Measurements from ENCODE around the gene TAF6.

TAF6 gene

DNA sequence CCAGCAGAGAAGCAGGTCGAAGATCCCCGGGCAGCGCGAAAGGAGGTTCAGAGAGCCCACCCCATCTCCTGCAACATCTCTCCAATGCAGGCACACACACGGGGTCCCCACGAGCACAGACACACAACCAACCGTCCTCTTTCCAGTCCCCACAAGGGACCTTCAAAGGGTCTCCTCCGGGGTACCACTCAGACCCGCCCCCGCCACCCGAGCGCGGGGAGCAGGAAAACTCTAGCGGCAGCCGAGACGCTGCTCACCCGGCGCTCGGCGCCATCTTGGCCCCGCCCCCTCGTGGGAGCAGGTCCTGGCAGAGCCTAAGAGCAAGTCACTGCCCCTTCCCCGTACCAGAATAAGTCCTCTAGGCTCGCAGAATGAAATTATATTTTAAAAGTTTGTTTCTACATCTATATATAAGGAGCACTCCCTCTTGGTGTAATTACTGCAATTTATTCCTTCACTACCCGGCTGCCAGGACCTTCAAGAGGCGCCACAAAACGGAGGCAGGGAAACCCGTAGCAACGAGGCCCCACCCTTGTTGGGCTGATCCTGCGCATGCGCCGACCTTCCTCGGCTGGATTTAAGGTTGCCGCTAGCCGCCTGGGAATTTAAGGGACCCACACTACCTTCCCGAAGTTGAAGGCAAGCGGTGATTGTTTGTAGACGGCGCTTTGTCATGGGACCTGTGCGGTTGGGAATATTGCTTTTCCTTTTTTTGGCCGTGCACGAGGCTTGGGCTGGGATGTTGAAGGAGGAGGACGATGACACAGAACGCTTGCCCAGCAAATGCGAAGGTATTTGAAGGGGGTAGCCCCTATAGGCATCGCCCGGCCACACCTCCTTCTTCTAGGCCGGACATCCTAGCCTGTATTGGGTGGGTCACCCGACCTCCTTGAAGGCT is at the start of gene TAF6, which contains the start of gene CNPY4:
Gene TAF6 (minus strand): TSS at position 287 of the 898 bp plus-strand sequence. CDS start 5,149 bp downstream, outside the sequence.
Gene CNPY4 (plus strand): TSS at position 563 of the 898 bp plus-strand sequence. CDS start 111 bp downstream, at position 674.
- H3K36me3 ChIP-seq (ENCODE audit: control insufficient read depth in 1 of 2, insufficient read depth in 2 of 2, low read length in 2 of 2): no peaks in the 10 kb centered on the region
- H3K27me3 ChIP-seq (ENCODE audit: control insufficient read depth in 1 of 2, insufficient read depth in 2 of 2, low read length in 2 of 2): no peaks in the 10 kb centered on the region
- H3K9ac ChIP-seq (ENCODE audit: low read depth in 1 of 2, low read length in 2 of 2): peak within 1 kb of the TSS; percentile 45 to 64
- H3K4me3 ChIP-seq (ENCODE audit: low read depth in 1 of 2, low read length in 2 of 2): peak within 1 kb of the TSS; percentile 95 to 98
- H3K4me1 ChIP-seq (ENCODE audit: control insufficient read depth in 1 of 2, insufficient read depth in 2 of 2, low read length in 2 of 2): peaks cover 30 to 31% of the 10 kb centered on the region in 2 donors
- H3K9me3 ChIP-seq (ENCODE audit: control insufficient read depth in 1 of 2, low read length in 2 of 2): no peaks in the 10 kb centered on the region
- peak within 1 kb of the TSS; percentile 41 for H3K27ac ChIP-seq (ENCODE audit: low read depth, low read length)

DNA sequence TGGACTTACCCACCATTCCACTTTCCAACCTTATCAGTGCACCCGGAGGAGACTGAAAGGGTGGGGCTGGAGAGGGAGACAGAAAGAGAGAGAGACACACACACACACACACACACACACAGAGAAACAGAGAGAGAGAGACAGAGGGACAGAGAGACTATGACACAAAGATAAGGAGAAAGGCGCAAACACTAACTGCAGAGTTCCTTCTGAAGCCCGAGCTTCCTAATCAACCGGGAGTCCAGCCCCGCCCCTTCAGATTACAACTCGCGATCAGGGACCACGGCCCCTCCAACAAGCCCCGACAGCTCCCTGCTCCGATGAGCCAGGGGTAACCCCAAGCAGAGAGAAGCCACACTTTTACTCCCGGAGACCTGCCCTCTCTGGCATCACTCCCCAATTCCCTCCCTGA is 48.8 kb upstream of the TAF6 start:
- Histone ChIP-seq H3K36me3 (ENCODE audit: control insufficient read depth in 1 of 2, insufficient read depth in 2 of 2, low read length in 2 of 2) (no peaks in the 10 kb centered on the region), H3K9ac (ENCODE audit: low read depth in 1 of 2, low read length in 2 of 2) (peak overlapping the region; percentile 64), H3K9me3 (ENCODE audit: control insufficient read depth in 1 of 2, low read length in 2 of 2) (no peaks in the 10 kb centered on the region), H3K27ac (ENCODE audit: low read depth, low read length) (no peak overlapping the region), H3K4me3 (ENCODE audit: low read depth in 1 of 2, low read length in 2 of 2) (peak overlapping the region; percentile 77 to 80), H3K4me1 (ENCODE audit: control insufficient read depth in 1 of 2, insufficient read depth in 2 of 2, low read length in 2 of 2) (peaks cover 22 to 34% of the 10 kb centered on the region in 2 donors), H3K27me3 (ENCODE audit: control insufficient read depth in 1 of 2, insufficient read depth in 2 of 2, low read length in 2 of 2) (peaks cover 3 to 13% of the 10 kb centered on the region in 2 donors)

DNA sequence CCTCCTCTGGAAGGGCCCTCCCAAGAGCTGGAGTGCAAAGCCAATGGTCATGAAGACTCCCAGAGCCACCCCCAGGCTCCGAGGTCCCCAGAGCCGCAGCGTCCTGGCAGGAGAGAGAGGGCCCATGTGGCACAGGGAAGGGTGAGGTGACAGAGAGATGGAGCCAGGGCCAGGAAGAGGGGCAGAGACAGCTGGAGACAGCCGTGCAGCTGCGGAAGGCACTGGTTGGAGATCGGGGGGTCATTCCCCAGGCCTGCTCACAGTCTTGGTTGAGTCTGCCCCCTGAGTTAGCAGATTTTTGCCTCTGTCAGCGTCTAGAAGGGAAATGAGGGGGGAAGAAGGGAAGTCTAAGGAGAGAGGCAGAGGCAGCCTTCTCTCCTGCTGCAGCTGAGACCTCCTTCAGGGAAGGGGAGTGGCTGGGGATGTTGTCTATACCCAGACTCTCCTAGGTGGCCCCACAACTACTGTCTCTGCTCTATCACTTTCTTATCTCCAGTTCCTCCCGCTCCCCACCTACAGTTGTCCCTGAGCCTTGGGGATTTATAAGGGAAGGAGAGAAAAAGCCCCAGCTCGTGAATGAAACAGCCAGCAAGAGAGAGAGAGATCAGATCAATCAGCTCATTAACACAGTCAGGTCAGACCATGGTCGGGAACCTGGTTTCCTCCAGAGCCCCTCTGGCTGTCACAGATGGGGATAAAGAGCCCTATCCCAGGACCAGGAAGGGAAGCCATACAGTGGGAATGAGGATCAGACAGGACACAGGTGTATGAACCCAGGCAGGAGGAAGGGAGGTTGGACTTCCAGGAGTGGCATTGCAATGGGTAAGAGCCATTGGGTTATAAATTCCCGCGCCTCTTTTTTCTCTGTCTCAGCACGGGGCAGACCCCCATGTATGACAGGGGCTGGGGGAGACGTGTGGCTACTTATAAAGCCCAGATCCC is 48.1 kb upstream of the TAF6 start:
- H3K4me3 ChIP-seq (ENCODE audit: low read depth in 1 of 2, low read length in 2 of 2): peak overlapping the region; percentile 77 to 80
- no peaks in the 10 kb centered on the region for H3K9me3 ChIP-seq (ENCODE audit: control insufficient read depth in 1 of 2, low read length in 2 of 2)
- H3K27me3 ChIP-seq (ENCODE audit: control insufficient read depth in 1 of 2, insufficient read depth in 2 of 2, low read length in 2 of 2): peaks cover 3 to 13% of the 10 kb centered on the region in 2 donors
- H3K9ac ChIP-seq (ENCODE audit: low read depth in 1 of 2, low read length in 2 of 2): peak overlapping the region in 1 of 2 donors; percentile 64
- no peaks in the 10 kb centered on the region for H3K36me3 ChIP-seq (ENCODE audit: control insufficient read depth in 1 of 2, insufficient read depth in 2 of 2, low read length in 2 of 2)
- H3K4me1 ChIP-seq (ENCODE audit: control insufficient read depth in 1 of 2, insufficient read depth in 2 of 2, low read length in 2 of 2): peaks cover 24 to 36% of the 10 kb centered on the region in 2 donors
- no peak overlapping the region for H3K27ac ChIP-seq (ENCODE audit: low read depth, low read length)

DNA sequence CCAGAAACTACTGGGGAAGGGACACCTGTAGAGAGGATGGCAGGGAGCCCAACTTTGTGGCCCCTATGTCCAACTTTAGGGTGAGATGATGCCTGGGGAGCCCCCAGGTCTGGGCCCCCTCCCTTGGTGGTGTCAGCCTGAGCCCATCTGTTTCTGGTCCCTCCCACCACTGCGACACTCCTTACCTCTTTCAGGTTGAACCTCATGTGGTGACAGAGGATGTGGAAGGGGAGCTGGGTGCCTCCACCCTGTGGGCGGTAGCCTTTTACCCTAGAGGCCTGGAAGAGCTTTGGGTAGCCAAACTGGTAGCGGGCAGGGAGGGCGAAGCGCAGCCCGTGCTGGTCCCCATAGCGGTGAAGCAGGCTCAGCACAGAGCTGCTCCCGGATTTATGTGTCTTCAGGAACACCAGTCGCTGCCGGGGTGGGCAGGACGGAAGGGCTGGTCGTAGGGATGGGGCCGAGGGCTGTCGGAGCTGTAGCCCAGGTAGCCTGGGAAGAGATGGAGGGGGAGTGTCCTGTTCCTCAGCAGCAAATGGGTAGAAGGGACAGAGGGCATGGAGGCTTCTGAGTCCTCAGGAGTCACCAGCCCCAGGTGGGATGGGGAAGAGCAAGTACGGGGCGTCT is 47.3 kb upstream of the TAF6 start:
- Histone ChIP-seq H3K36me3 (ENCODE audit: control insufficient read depth in 1 of 2, insufficient read depth in 2 of 2, low read length in 2 of 2) (no peaks in the 10 kb centered on the region), H3K9me3 (ENCODE audit: control insufficient read depth in 1 of 2, low read length in 2 of 2) (no peaks in the 10 kb centered on the region), H3K4me1 (ENCODE audit: control insufficient read depth in 1 of 2, insufficient read depth in 2 of 2, low read length in 2 of 2) (peaks cover 24 to 36% of the 10 kb centered on the region in 2 donors), H3K9ac (ENCODE audit: low read depth in 1 of 2, low read length in 2 of 2) (no peak overlapping the region), H3K27me3 (ENCODE audit: control insufficient read depth in 1 of 2, insufficient read depth in 2 of 2, low read length in 2 of 2) (peaks cover 3 to 13% of the 10 kb centered on the region in 2 donors), H3K27ac (ENCODE audit: low read depth, low read length) (no peak overlapping the region), H3K4me3 (ENCODE audit: low read depth in 1 of 2, low read length in 2 of 2) (no peak overlapping the region)

DNA sequence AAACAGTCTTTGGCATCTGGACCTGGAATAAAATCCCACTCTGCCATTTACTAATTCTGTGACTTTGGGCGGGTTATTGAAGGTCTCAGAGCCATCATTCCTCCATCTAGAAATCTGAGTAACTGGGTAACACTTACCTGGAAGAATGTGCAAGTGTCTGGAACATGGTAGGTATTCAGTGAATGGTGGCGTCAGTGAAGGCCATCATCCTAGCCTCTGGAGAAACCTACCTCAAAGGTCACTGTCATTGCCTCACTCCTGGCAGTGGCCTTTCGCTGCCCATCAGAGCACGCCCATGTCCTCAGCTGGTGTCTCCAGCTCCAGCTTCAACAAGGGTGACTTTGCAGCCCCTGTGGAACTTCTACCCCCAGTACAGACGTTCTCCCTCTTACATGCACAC is 44.7 kb upstream of the TAF6 start:
- no peak overlapping the region for H3K9ac ChIP-seq (ENCODE audit: low read depth in 1 of 2, low read length in 2 of 2)
- H3K4me1 ChIP-seq (ENCODE audit: control insufficient read depth in 1 of 2, insufficient read depth in 2 of 2, low read length in 2 of 2): peaks cover 28% of the 10 kb centered on the region in 2 donors
- no peak overlapping the region for H3K4me3 ChIP-seq (ENCODE audit: low read depth in 1 of 2, low read length in 2 of 2)
- H3K27ac ChIP-seq (ENCODE audit: low read depth, low read length): no peak overlapping the region
- H3K9me3 ChIP-seq (ENCODE audit: control insufficient read depth in 1 of 2, low read length in 2 of 2): no peaks in the 10 kb centered on the region
- no peaks in the 10 kb centered on the region for H3K36me3 ChIP-seq (ENCODE audit: control insufficient read depth in 1 of 2, insufficient read depth in 2 of 2, low read length in 2 of 2)
- H3K27me3 ChIP-seq (ENCODE audit: control insufficient read depth in 1 of 2, insufficient read depth in 2 of 2, low read length in 2 of 2): no peaks in the 10 kb centered on the region

DNA sequence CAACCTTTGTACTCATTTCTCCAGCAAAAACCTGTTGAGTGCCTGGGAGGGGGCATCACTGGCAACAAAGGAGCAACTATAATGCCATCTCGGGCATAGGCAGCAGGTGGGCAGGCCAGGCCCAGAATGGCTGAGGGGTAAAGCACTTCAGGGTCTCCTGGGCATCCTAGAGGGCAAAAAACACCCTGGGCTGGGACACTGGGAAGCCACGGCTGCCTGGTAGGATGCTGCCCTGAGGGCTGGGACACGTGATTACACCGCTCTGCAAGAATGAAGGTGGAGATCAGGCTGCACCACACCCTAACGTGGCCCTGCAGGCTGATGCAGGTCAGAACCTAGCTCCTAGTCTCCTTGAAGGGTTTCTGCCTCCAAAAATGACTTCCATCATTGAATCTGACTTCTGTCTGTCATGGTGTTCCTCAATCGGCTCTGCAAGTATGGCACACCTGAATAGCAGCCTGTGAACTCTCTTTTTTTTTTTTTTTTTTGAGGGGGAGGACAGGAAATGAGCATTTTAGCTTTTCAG is 43.9 kb upstream of the TAF6 start:
- Histone ChIP-seq H3K4me3 (ENCODE audit: low read depth in 1 of 2, low read length in 2 of 2) (no peak overlapping the region), H3K36me3 (ENCODE audit: control insufficient read depth in 1 of 2, insufficient read depth in 2 of 2, low read length in 2 of 2) (no peaks in the 10 kb centered on the region), H3K9me3 (ENCODE audit: control insufficient read depth in 1 of 2, low read length in 2 of 2) (no peaks in the 10 kb centered on the region), H3K27me3 (ENCODE audit: control insufficient read depth in 1 of 2, insufficient read depth in 2 of 2, low read length in 2 of 2) (no peaks in the 10 kb centered on the region), H3K4me1 (ENCODE audit: control insufficient read depth in 1 of 2, insufficient read depth in 2 of 2, low read length in 2 of 2) (peaks cover 20 to 22% of the 10 kb centered on the region in 2 donors), H3K27ac (ENCODE audit: low read depth, low read length) (no peak overlapping the region), H3K9ac (ENCODE audit: low read depth in 1 of 2, low read length in 2 of 2) (no peak overlapping the region)

DNA sequence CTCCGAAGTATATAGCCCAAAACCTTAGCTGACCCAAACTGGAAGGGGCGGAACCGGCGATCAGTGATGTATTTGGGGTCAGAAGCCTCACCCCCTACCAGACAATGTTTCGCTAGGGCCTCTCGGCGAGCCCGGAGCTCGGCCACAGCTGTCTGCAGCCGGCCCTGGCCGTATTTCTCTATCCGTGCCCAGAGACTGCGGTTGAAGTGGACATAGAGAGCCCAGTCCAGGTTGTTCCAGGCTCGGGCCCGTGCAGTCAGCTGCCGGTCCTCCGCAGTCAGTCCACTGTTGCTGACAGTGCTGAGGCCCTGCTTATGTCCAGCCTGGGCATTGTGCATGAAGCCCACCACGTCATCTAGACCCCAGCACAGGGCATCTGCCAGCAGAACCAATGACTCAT is 40.9 kb upstream of the TAF6 start:
- Histone ChIP-seq H3K4me3 (ENCODE audit: low read depth in 1 of 2, low read length in 2 of 2) (no peak overlapping the region), H3K36me3 (ENCODE audit: control insufficient read depth in 1 of 2, insufficient read depth in 2 of 2, low read length in 2 of 2) (peaks cover under 1 to 17% of the 10 kb centered on the region in 2 donors), H3K27ac (ENCODE audit: low read depth, low read length) (no peak overlapping the region), H3K27me3 (ENCODE audit: control insufficient read depth in 1 of 2, insufficient read depth in 2 of 2, low read length in 2 of 2) (no peaks in the 10 kb centered on the region), H3K9me3 (ENCODE audit: control insufficient read depth in 1 of 2, low read length in 2 of 2) (no peaks in the 10 kb centered on the region), H3K9ac (ENCODE audit: low read depth in 1 of 2, low read length in 2 of 2) (no peak overlapping the region), H3K4me1 (ENCODE audit: control insufficient read depth in 1 of 2, insufficient read depth in 2 of 2, low read length in 2 of 2) (peaks cover 33 to 37% of the 10 kb centered on the region in 2 donors)

DNA sequence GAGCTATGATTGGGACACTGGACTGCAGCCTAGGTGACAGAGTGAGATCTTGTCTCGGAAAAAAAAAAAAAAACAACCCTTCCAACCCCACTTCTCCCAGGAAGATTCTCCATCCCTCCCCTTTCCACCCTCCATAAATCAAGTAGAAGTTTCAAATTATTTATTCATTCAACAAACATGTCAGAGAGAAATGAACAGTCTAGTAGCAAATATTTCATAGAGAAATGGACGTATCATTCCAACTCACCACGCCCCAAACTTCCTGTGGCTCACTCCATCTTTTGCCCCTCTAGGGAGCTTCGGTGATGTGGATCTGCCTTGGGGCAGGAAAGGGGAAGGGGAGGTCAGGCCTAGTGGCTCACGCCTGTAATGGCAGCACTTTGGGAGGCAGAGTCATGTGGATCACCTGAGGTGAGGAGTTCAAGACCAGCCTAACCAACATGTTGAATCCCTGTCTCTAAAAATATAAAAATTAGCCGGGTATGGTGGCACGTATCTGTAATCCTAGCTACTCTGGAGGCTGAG is 40.0 kb upstream of the TAF6 start:
- Histone ChIP-seq H3K36me3 (ENCODE audit: control insufficient read depth in 1 of 2, insufficient read depth in 2 of 2, low read length in 2 of 2) (peaks cover 5 to 22% of the 10 kb centered on the region in 2 donors), H3K9ac (ENCODE audit: low read depth in 1 of 2, low read length in 2 of 2) (peak overlapping the region; percentile 65 to 84), H3K27ac (ENCODE audit: low read depth, low read length) (no peak overlapping the region), H3K4me1 (ENCODE audit: control insufficient read depth in 1 of 2, insufficient read depth in 2 of 2, low read length in 2 of 2) (peaks cover 42 to 44% of the 10 kb centered on the region in 2 donors), H3K9me3 (ENCODE audit: control insufficient read depth in 1 of 2, low read length in 2 of 2) (no peaks in the 10 kb centered on the region), H3K4me3 (ENCODE audit: low read depth in 1 of 2, low read length in 2 of 2) (peak overlapping the region; percentile 74 to 80), H3K27me3 (ENCODE audit: control insufficient read depth in 1 of 2, insufficient read depth in 2 of 2, low read length in 2 of 2) (no peaks in the 10 kb centered on the region)

Measured in duodenal mucosa (tissue), 2 donors.